Cardiac muscle cell (in vitro differentiated cells and primary cell): ENCODE measurements around the gene AGAP3. TPM values are rescaled to one million over a fixed set of nuclear protein-coding genes. Genes with fewer than 3 reads are reported as not detected.

ENCODE experiments used
- DNase-seq, 2 donors: peaks; one replicate each; pipeline versions ENCODE4 v3.0.0 to v3.0.0-alpha.2; 2010 to 2017; ENCODE audit warnings: low read depth in 1 of 2, low spot score in 1 of 2
- H3K27ac ChIP-seq: fragments of 200-600 bp; sonication (generic); 2 replicates; pipeline ENCODE4 v1.5.1; 2016
- H3K27me3 ChIP-seq: fragments of 200-600 bp; sonication (generic); 2 replicates; pipeline ENCODE4 v1.6.0; 2016; ENCODE audit warnings: control low read depth
- H3K36me3 ChIP-seq: fragments of 200-600 bp; sonication (generic); 2 replicates; pipeline ENCODE4 v1.5.1; 2016; ENCODE audit warnings: control low read depth
- H3K4me1 ChIP-seq: fragments of 200-600 bp; sonication (generic); 2 replicates; pipeline ENCODE4 v1.8.1; 2017; ENCODE audit warnings: low read depth, mild to moderate bottlenecking, mixed run types
- H3K4me3 ChIP-seq: fragments of 200-600 bp; sonication (generic); 2 replicates; pipeline ENCODE4 v1.5.1; 2016; ENCODE audit warnings: mild to moderate bottlenecking
- H3K9me3 ChIP-seq: fragments of 200-600 bp; sonication (generic); 2 replicates; pipeline ENCODE4 v1.5.1; 2017; ENCODE audit warnings: low read depth, mild to moderate bottlenecking, control low read depth
- polyA plus RNA-seq: library from polyadenylated mRNA; unstranded; fragments of >200 nt; fragmentation: Nextera tagmentation; extraction: Ambion mirVana; gene quantifications from 2 replicates; pipeline ENCODE4 v1.2.1, GENCODE V29; 2016
- total RNA-seq: library from RNA; depleted of rRNA; stranded (reverse); fragments of >200 nt; gene quantifications from 2 replicates; pipeline ENCODE4 v1.2.3, GENCODE V29; 2016
- TF ChIP-seq, protein P1 (sequence below): IDR thresholded peaks from 2 replicates; pipeline ENCODE4 v1.5.1; 2012; ENCODE audit warnings: low read depth, mild to moderate bottlenecking, low read length

AGAP3 gene
- total and polyA plus RNA-seq, 2 experiments from 2014 or later, result 106 to 115 TPM

DNA sequence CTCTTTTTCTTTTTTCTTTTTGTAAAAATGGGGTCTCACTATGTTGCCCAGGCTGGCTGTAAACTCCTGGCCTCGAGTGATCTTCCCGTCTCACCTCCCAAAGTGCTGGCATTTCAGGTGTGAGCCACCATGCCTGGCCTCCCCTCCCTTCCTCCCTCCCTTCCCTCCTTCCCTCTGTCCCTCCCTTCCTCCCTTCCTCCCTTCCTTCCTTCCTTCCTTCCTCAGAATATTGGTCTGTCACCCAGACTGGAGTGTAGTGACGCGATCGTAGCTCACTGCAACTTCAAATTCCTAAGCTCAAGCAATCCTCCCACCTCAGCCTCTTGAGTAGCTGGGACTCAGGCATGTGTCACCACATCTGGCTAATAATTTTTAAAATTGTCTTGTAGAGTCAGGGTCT lies 8.4 kb downstream of the AGAP3 start:
- Histone ChIP-seq H3K36me3 (no peaks in the 10 kb centered on the region), H3K4me3 (no peak overlapping the region), H3K4me1 (no peaks in the 10 kb centered on the region), H3K27ac (no peak overlapping the region), H3K27me3 (no peaks in the 10 kb centered on the region), H3K9me3 (no peaks in the 10 kb centered on the region)
- DNase-seq, result no peak
- TF ChIP-seq, protein P1, sequence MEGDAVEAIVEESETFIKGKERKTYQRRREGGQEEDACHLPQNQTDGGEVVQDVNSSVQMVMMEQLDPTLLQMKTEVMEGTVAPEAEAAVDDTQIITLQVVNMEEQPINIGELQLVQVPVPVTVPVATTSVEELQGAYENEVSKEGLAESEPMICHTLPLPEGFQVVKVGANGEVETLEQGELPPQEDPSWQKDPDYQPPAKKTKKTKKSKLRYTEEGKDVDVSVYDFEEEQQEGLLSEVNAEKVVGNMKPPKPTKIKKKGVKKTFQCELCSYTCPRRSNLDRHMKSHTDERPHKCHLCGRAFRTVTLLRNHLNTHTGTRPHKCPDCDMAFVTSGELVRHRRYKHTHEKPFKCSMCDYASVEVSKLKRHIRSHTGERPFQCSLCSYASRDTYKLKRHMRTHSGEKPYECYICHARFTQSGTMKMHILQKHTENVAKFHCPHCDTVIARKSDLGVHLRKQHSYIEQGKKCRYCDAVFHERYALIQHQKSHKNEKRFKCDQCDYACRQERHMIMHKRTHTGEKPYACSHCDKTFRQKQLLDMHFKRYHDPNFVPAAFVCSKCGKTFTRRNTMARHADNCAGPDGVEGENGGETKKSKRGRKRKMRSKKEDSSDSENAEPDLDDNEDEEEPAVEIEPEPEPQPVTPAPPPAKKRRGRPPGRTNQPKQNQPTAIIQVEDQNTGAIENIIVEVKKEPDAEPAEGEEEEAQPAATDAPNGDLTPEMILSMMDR, result no peak

DNA sequence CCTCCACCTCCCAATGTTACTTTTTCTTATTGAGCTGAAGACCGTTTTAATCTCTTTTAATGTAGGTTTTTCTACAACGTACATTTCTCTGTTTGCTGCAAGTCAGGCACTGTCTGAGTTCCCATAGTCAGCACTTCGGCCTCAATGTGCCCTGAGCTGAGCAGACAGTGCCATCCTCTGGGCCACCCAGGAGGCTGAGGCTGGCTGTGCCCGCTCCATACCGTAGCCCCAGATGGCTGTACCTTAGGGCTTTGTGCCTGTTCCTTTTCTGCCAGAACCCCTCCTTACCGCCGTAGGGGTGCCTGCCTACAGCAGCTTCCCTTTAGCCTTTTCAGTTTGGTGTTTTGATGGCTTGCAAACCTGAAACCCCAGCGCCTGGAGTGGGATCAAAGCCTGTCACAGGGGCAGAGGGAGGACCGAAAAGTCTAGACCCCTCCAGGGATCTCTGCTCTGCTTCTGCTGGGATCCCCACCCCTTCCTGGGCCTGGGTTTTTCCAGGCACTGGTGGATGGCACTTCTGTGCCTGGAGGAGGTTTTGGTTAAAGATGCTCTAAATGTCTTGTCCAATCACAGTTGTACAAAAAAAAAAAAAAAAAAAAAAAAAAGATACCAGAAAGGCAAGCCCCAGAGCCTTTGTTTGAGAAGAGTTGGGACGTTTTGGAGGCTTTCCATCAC lies 9.0 kb downstream of the AGAP3 start:
- no peaks in the 10 kb centered on the region for H3K27me3 ChIP-seq
- no peak for DNase-seq
- no peaks in the 10 kb centered on the region for H3K4me1 ChIP-seq
- no peak overlapping the region for H3K4me3 ChIP-seq
- H3K36me3 ChIP-seq, result no peaks in the 10 kb centered on the region
- H3K27ac ChIP-seq, result no peak overlapping the region
- no peaks in the 10 kb centered on the region for H3K9me3 ChIP-seq
- TF ChIP-seq, protein P1, result no peak

DNA sequence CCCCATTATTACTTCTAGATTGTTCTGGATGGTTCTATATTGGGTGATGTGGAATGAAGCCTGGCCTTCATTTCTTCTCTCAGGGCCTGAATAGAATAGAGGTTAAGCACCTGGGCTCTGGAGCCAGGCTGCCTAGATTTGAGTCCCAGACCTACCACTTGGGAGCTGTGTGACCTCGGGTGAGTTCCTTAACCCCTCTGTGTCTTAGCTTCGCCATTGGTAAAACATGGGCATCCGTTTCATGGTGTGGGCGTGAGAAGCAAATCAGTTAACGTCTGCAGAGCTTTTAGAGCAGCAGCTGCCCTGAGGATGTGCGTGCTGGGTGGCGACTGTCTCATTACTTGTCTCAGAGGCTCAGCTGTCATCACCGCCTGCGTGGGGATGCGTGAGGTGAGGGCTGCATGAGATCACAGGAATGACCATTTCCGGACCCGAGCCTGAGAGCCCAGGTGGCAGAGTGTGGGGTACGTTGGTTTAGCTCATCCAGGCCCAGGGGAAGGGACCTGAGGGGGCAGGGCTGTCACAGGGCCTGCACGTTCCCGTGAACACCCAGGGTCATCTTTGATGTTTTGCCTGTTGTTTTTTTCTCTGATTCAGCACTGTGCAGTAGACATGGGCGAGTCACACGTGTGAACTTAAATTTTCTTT lies 9.7 kb downstream of the AGAP3 start:
- peaks cover 3% of the 10 kb centered on the region for H3K4me1 ChIP-seq
- TF ChIP-seq, protein P1, result no peak
- H3K9me3 ChIP-seq, result no peaks in the 10 kb centered on the region
- H3K27me3 ChIP-seq, result no peaks in the 10 kb centered on the region
- no peak for DNase-seq
- H3K27ac ChIP-seq, result no peak overlapping the region
- H3K36me3 ChIP-seq, result no peaks in the 10 kb centered on the region
- H3K4me3 ChIP-seq, result no peak overlapping the region

DNA sequence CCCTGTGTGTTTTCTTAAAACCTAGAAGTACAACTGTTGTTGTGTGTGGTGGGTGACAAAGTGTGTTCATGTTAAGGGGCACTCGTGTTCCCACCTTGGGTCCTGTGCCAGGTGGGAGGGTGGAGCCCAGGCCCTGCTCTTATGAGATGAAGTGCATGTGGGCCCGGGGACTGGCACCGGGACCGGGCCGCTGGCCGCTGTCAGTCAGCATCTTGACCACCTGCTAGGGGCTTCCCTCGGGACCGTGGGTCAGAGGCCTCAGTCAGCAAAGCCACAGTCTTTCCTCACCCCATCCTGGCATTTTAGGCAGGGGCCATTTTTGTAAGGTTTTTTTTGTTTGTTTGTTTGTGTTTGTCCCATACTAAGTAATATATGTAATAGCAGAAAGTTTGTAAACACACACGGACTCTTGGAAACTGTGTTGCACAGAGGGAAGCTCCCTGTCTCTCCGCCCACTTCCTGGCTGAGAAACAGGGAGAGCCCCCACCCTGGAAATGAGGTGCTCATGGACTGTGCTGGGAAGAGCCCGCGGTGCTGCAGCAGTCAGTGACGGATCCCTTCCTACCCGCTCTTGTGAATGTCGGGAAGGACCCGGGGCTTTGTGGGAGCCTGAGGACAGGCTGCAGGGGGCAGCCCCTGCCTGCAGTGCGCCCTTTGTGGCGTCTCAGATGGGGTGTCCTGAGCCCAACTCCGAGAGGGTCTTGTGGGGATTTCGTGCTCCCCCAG lies 13.4 kb downstream of the AGAP3 start:
- Histone ChIP-seq H3K4me1 (peaks cover 6% of the 10 kb centered on the region), H3K27ac (no peak overlapping the region), H3K36me3 (no peaks in the 10 kb centered on the region), H3K27me3 (no peaks in the 10 kb centered on the region), H3K4me3 (no peak overlapping the region), H3K9me3 (no peaks in the 10 kb centered on the region)
- no peak for DNase-seq
- TF ChIP-seq, protein P1, result no peak

DNA sequence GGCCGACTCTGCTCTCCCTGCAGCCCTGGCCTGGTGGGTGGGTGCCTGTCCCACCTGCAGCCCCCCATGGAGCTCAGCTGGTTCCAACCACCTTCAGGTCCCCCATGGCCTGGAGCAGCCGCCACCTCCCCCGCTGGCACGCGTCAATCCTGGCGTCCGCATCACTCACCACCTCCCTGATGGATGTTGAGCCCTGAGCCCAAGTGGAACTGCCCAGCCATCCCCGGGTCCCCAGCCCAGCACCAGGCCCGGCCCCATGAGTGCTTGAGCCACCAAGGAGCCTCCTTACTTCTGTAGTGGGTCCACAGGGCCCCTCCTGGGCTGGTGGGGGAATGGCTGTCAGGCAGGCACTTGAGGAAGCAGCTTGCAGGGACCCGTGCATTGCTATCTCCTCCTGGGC lies 14.6 kb downstream of the AGAP3 start:
- Histone ChIP-seq H3K9me3 (no peaks in the 10 kb centered on the region), H3K4me3 (no peak overlapping the region), H3K36me3 (no peaks in the 10 kb centered on the region), H3K27ac (no peak overlapping the region), H3K4me1 (peaks cover 6% of the 10 kb centered on the region), H3K27me3 (no peaks in the 10 kb centered on the region)
- TF ChIP-seq, protein P1, result no peak
- no peak for DNase-seq
